Measurements from ENCODE around the gene ASPHD1.
"Not testable (repeated sequence)": the region's sequence is repeated elsewhere in the genome, so short reads cannot be mapped to it uniquely, and the experiment has no call there.

Gene ASPHD1

GRCh38 chr16:29877266-29877961 is 22.9 kb upstream of the ASPHD1 start:
- Histone ChIP-seq H3K9me3 (ENCODE audit: control insufficient read depth, insufficient read depth, low read length) (no peaks in the 10 kb centered on the region), H3K4me1 (ENCODE audit: control insufficient read depth, insufficient read depth, low read length) (0 out of 2 replicates have a peak, but pooled peaks cover 4% of the 10 kb centered on the region), H3K27ac (ENCODE audit: low read length) (no peak overlapping the region), H3K27me3 (ENCODE audit: control insufficient read depth, insufficient read depth, low read length) (no peaks in the 10 kb centered on the region), H3K36me3 (ENCODE audit: control insufficient read depth, insufficient read depth, low read length) (peaks cover 6% of the 10 kb centered on the region; the same call in 1 of the 2 replicates), H3K4me3 (ENCODE audit: low read length) (peak overlapping the region; percentile 37; the same call in 1 of the 2 replicates)
- no CpG with 5 or more reads among the region's 28 CpGs for WGBS (ENCODE audit: insufficient coverage, insufficient read length)
- peak; percentile 100 for DNase-seq (ENCODE audit: low read depth, low spot score)

GRCh38 chr16:29878172-29878571 is 22.1 kb upstream of the ASPHD1 start:
- WGBS (ENCODE audit: insufficient coverage, insufficient read length) = no CpG with 5 or more reads among the region's 14 CpGs
- H3K4me1 ChIP-seq (ENCODE audit: control insufficient read depth, insufficient read depth, low read length) = 0 out of 2 replicates have a peak, but pooled peaks cover 4% of the 10 kb centered on the region
- no peak overlapping the region for H3K4me3 ChIP-seq (ENCODE audit: low read length)
- no peak for DNase-seq (ENCODE audit: low read depth, low spot score)
- H3K27me3 ChIP-seq (ENCODE audit: control insufficient read depth, insufficient read depth, low read length) = no peaks in the 10 kb centered on the region
- H3K9me3 ChIP-seq (ENCODE audit: control insufficient read depth, insufficient read depth, low read length) = no peaks in the 10 kb centered on the region
- H3K27ac ChIP-seq (ENCODE audit: low read length) = no peak overlapping the region
- H3K36me3 ChIP-seq (ENCODE audit: control insufficient read depth, insufficient read depth, low read length) = peaks cover 5% of the 10 kb centered on the region; the same call in 1 of the 2 replicates

- no CpG with 5 or more reads among the region's 3 CpGs for WGBS (ENCODE audit: insufficient coverage, insufficient read length)
- Histone ChIP-seq H3K27me3 (ENCODE audit: control insufficient read depth, insufficient read depth, low read length) (no peaks in the 10 kb centered on the region), H3K4me1 (ENCODE audit: control insufficient read depth, insufficient read depth, low read length) (0 out of 2 replicates have a peak, but pooled peaks cover 3% of the 10 kb centered on the region), H3K27ac (ENCODE audit: low read length) (no peak overlapping the region), H3K36me3 (ENCODE audit: control insufficient read depth, insufficient read depth, low read length) (0 out of 2 replicates have a peak, but pooled peaks cover 3% of the 10 kb centered on the region), H3K4me3 (ENCODE audit: low read length) (no peak overlapping the region), H3K9me3 (ENCODE audit: control insufficient read depth, insufficient read depth, low read length) (no peaks in the 10 kb centered on the region)
- no peak for DNase-seq (ENCODE audit: low read depth, low spot score)
These were observed 19.2 kb upstream of the ASPHD1 start for GRCh38 chr16:29881050-29881449.

- no peak overlapping the region for H3K4me3 ChIP-seq (ENCODE audit: low read length)
- 0 out of 2 replicates have a peak, but pooled peaks cover 3% of the 10 kb centered on the region for H3K36me3 ChIP-seq (ENCODE audit: control insufficient read depth, insufficient read depth, low read length)
- DNase-seq (ENCODE audit: low read depth, low spot score) = no peak
- H3K27me3 ChIP-seq (ENCODE audit: control insufficient read depth, insufficient read depth, low read length) = no peaks in the 10 kb centered on the region; the same call in 1 of the 2 replicates
- no CpG with 5 or more reads among the region's 6 CpGs for WGBS (ENCODE audit: insufficient coverage, insufficient read length)
- H3K9me3 ChIP-seq (ENCODE audit: control insufficient read depth, insufficient read depth, low read length) = no peaks in the 10 kb centered on the region
- H3K4me1 ChIP-seq (ENCODE audit: control insufficient read depth, insufficient read depth, low read length) = no peaks in the 10 kb centered on the region
- H3K27ac ChIP-seq (ENCODE audit: low read length) = no peak overlapping the region
These were observed 16.3 kb upstream of the ASPHD1 start for GRCh38 chr16:29883987-29884386.

GRCh38 chr16:29889372-29889771 is 10.9 kb upstream of the ASPHD1 start:
- not testable (repeated sequence) for H3K27me3 ChIP-seq (ENCODE audit: control insufficient read depth, insufficient read depth, low read length); H3K36me3 ChIP-seq (ENCODE audit: control insufficient read depth, insufficient read depth, low read length); H3K4me3 ChIP-seq (ENCODE audit: low read length); H3K4me1 ChIP-seq (ENCODE audit: control insufficient read depth, insufficient read depth, low read length); H3K9me3 ChIP-seq (ENCODE audit: control insufficient read depth, insufficient read depth, low read length); H3K27ac ChIP-seq (ENCODE audit: low read length); DNase-seq (ENCODE audit: low read depth, low spot score)
- no CpG with 5 or more reads among the region's 3 CpGs for WGBS (ENCODE audit: insufficient coverage, insufficient read length)

GRCh38 chr16:29891525-29892457 is 8.5 kb upstream of the ASPHD1 start:
- DNase-seq (ENCODE audit: low read depth, low spot score) = no peak
- Histone ChIP-seq H3K4me3 (ENCODE audit: low read length) (no peak overlapping the region), H3K9me3 (ENCODE audit: control insufficient read depth, insufficient read depth, low read length) (no peaks in the 10 kb centered on the region), H3K27ac (ENCODE audit: low read length) (no peak overlapping the region), H3K4me1 (ENCODE audit: control insufficient read depth, insufficient read depth, low read length) (no peaks in the 10 kb centered on the region), H3K27me3 (ENCODE audit: control insufficient read depth, insufficient read depth, low read length) (no peaks in the 10 kb centered on the region; the same call in 1 of the 2 replicates), H3K36me3 (ENCODE audit: control insufficient read depth, insufficient read depth, low read length) (no peaks in the 10 kb centered on the region)
- no CpG with 5 or more reads among the region's 10 CpGs for WGBS (ENCODE audit: insufficient coverage, insufficient read length)

GRCh38 chr16:29892458-29892813 is 7.9 kb upstream of the ASPHD1 start:
- no peak for DNase-seq (ENCODE audit: low read depth, low spot score)
- no peak overlapping the region for H3K27ac ChIP-seq (ENCODE audit: low read length)
- WGBS (ENCODE audit: insufficient coverage, insufficient read length) = no CpG with 5 or more reads among the region's 6 CpGs
- H3K4me3 ChIP-seq (ENCODE audit: low read length) = no peak overlapping the region
- no peaks in the 10 kb centered on the region for H3K9me3 ChIP-seq (ENCODE audit: control insufficient read depth, insufficient read depth, low read length)
- no peaks in the 10 kb centered on the region for H3K4me1 ChIP-seq (ENCODE audit: control insufficient read depth, insufficient read depth, low read length)
- H3K36me3 ChIP-seq (ENCODE audit: control insufficient read depth, insufficient read depth, low read length) = no peaks in the 10 kb centered on the region
- H3K27me3 ChIP-seq (ENCODE audit: control insufficient read depth, insufficient read depth, low read length) = no peaks in the 10 kb centered on the region; the same call in 1 of the 2 replicates

GRCh38 chr16:29893553-29893952 is 6.7 kb upstream of the ASPHD1 start:
- no peaks in the 10 kb centered on the region for H3K27me3 ChIP-seq (ENCODE audit: control insufficient read depth, insufficient read depth, low read length)

GRCh38 chr16:29894352-29894751 is 5.9 kb upstream of the ASPHD1 start:
- Histone ChIP-seq H3K36me3 (ENCODE audit: control insufficient read depth, insufficient read depth, low read length) (no peaks in the 10 kb centered on the region), H3K4me3 (ENCODE audit: low read length) (no peak overlapping the region), H3K27ac (ENCODE audit: low read length) (no peak overlapping the region), H3K9me3 (ENCODE audit: control insufficient read depth, insufficient read depth, low read length) (no peaks in the 10 kb centered on the region), H3K27me3 (ENCODE audit: control insufficient read depth, insufficient read depth, low read length) (no peaks in the 10 kb centered on the region), H3K4me1 (ENCODE audit: control insufficient read depth, insufficient read depth, low read length) (no peaks in the 10 kb centered on the region)
- DNase-seq (ENCODE audit: low read depth, low spot score) = no peak
- WGBS (ENCODE audit: insufficient coverage, insufficient read length) = no CpG with 5 or more reads among the region's 4 CpGs

More at GRCh38 chr16:29893553-29893952, 6.7 kb upstream of the ASPHD1 start:
- Histone ChIP-seq H3K36me3 (ENCODE audit: control insufficient read depth, insufficient read depth, low read length) (no peaks in the 10 kb centered on the region), H3K4me3 (ENCODE audit: low read length) (no peak overlapping the region), H3K27ac (ENCODE audit: low read length) (no peak overlapping the region), H3K9me3 (ENCODE audit: control insufficient read depth, insufficient read depth, low read length) (no peaks in the 10 kb centered on the region), H3K4me1 (ENCODE audit: control insufficient read depth, insufficient read depth, low read length) (no peaks in the 10 kb centered on the region)
- no peak for DNase-seq (ENCODE audit: low read depth, low spot score)
- no CpG with 5 or more reads among the region's 3 CpGs for WGBS (ENCODE audit: insufficient coverage, insufficient read length)

GRCh38 chr16:29896841-29897240 is 3.4 kb upstream of the ASPHD1 start:
- Histone ChIP-seq H3K27ac (ENCODE audit: low read length) (no peak overlapping the region), H3K4me3 (ENCODE audit: low read length) (no peak overlapping the region), H3K36me3 (ENCODE audit: control insufficient read depth, insufficient read depth, low read length) (no peaks in the 10 kb centered on the region; the same call in 1 of the 2 replicates), H3K9me3 (ENCODE audit: control insufficient read depth, insufficient read depth, low read length) (no peaks in the 10 kb centered on the region), H3K27me3 (ENCODE audit: control insufficient read depth, insufficient read depth, low read length) (no peaks in the 10 kb centered on the region), H3K4me1 (ENCODE audit: control insufficient read depth, insufficient read depth, low read length) (peaks cover 4% of the 10 kb centered on the region; the same call in 1 of the 2 replicates)
- no CpG with 5 or more reads among the region's 15 CpGs for WGBS (ENCODE audit: insufficient coverage, insufficient read length)
- DNase-seq (ENCODE audit: low read depth, low spot score) = no peak
